H1 (cell line): Measurements from ENCODE around the gene PTPN5. TPM values are rescaled to one million over a fixed set of nuclear protein-coding genes. Genes with fewer than 3 reads are reported as not detected.

Source experiments
- CTCF ChIA-PET: fragments of 300-600 bp; sonication (Branson Sonifier 250); formaldehyde crosslinking; loops from one replicate; lab custom pipeline; 2021; ENCODE audit not compliant: partially characterized antibody; lab: Charles Lee
- POLR2A ChIA-PET: fragments of 300-600 bp; sonication (Branson Sonifier 250); formaldehyde crosslinking; loops from one replicate; lab custom pipeline; 2021; ENCODE audit warnings: inconsistent platforms; ENCODE audit not compliant: partially characterized antibody; lab: Charles Lee
- DNase-seq, 2 experiments: peaks; one replicate each; pipeline versions ENCODE4 v3.0.0 to v3.0.0-alpha.2; 2010 to 2022; ENCODE audit warnings: low spot score in 2 of 2, low read depth in 1 of 2, mixed read lengths in 1 of 2
- FAIRE-seq: peaks from 2 replicates; lab custom pipeline; 2011; peaks lifted over from hg19 to GRCh38; lab: Jason Lieb, UNC
- H2AFZ ChIP-seq: 2 replicates; pipeline ENCODE4 v1.8.1; 2012; ENCODE audit warnings: low read length, inconsistent platforms
- H2AK5ac ChIP-seq: 2 replicates; pipeline ENCODE4 v1.6.1; 2013; ENCODE audit warnings: low read depth, low read length
- H2BK120ac ChIP-seq: replicated peaks from 2 replicates; pipeline ENCODE3; 2013; ENCODE audit warnings: low read depth, low read length, inconsistent platforms
- H2BK12ac ChIP-seq: 2 replicates; pipeline ENCODE4 v1.6.1; 2013; ENCODE audit warnings: low read depth, low read length
- H2BK15ac ChIP-seq: 2 replicates; pipeline ENCODE4 v1.6.1; 2013; ENCODE audit warnings: low read length
- H2BK20ac ChIP-seq: 2 replicates; pipeline ENCODE4 v1.6.1; 2013; ENCODE audit warnings: low read length
- H2BK5ac ChIP-seq: 2 replicates; pipeline ENCODE4 v1.6.1; 2013; ENCODE audit warnings: low read depth, low read length
- H3K14ac ChIP-seq: 2 replicates; pipeline ENCODE4 v1.6.1; 2013; ENCODE audit warnings: inconsistent platforms; ENCODE audit not compliant: insufficient read length
- H3K18ac ChIP-seq: 2 replicates; pipeline ENCODE4 v1.6.1; 2013; ENCODE audit warnings: low read length; ENCODE audit errors: extremely low read depth
- H3K23ac ChIP-seq: 2 replicates; pipeline ENCODE4 v1.6.1; 2013; ENCODE audit warnings: inconsistent platforms; ENCODE audit not compliant: insufficient read length
- H3K23me2 ChIP-seq: 2 replicates; pipeline ENCODE4 v1.6.1; 2013; ENCODE audit warnings: low read depth, low read length
- H3K27ac ChIP-seq: 2 replicates; pipeline ENCODE4 v1.6.1; 2011; ENCODE audit warnings: low read depth, low read length, inconsistent platforms
- H3K27me3 ChIP-seq, 4 experiments: replicated peaks in 1 of 4; 1 replicate in 1 of 4; 2 replicates in 3 of 4; pipeline versions ENCODE4 v1.6.1 to v1.8.1; 2011 to 2013; ENCODE audit warnings: low read length in 3 of 4, mild to moderate bottlenecking in 3 of 4, inconsistent platforms in 2 of 4, mixed read lengths in 2 of 4, moderate library complexity in 1 of 4; ENCODE audit not compliant: control insufficient read depth in 3 of 4, insufficient read depth in 3 of 4; ENCODE audit errors: extremely low read depth in 1 of 4
- H3K36me3 ChIP-seq, 4 experiments: 2 replicates each; pipeline versions ENCODE4 v1.6.1 to v1.8.1; 2011 to 2013; ENCODE audit warnings: mild to moderate bottlenecking in 4 of 4, low read length in 3 of 4, moderate library complexity in 2 of 4, control low read depth in 1 of 4, inconsistent platforms in 1 of 4; ENCODE audit not compliant: insufficient read depth in 4 of 4, control insufficient read depth in 2 of 4
- H3K4ac ChIP-seq: replicated peaks from 2 replicates; pipeline ENCODE3; 2013; ENCODE audit warnings: low read length, low read depth, mixed read lengths, inconsistent platforms; ENCODE audit not compliant: insufficient read length
- H3K4me1 ChIP-seq, 4 experiments: replicated peaks in 1 of 4; 1 replicate in 1 of 4; 2 replicates in 3 of 4; pipeline versions ENCODE4 v1.6.1 to v1.8.1; 2011 to 2013; ENCODE audit warnings: low read length in 3 of 4, inconsistent platforms in 2 of 4, mixed read lengths in 1 of 4; ENCODE audit not compliant: insufficient read depth in 4 of 4, control insufficient read depth in 3 of 4
- H3K4me2 ChIP-seq, 2 experiments: 2 replicates each; pipeline versions ENCODE4 v1.6.1 to v1.8.1; 2011 to 2013; ENCODE audit warnings: low read depth in 2 of 2, low read length in 2 of 2, control low read depth in 1 of 2, inconsistent platforms in 1 of 2, mild to moderate bottlenecking in 1 of 2; ENCODE audit not compliant: insufficient read depth in 1 of 2
- H3K4me3 ChIP-seq, 4 experiments: fragments of 200-600, 300-600 bp in 1 of 4; sonication (generic), shearing (Covaris generic), sonication (Bioruptor Twin) in 1 of 4; 2 replicates each; pipeline versions ENCODE4 v1.5.1 to v1.8.1; 2011 to 2016; ENCODE audit warnings: low read length in 4 of 4, low read depth in 3 of 4, control low read depth in 2 of 4, inconsistent platforms in 2 of 4, mild to moderate bottlenecking in 2 of 4, mixed read lengths in 1 of 4, moderate library complexity in 1 of 4; ENCODE audit not compliant: insufficient read depth in 2 of 4; ENCODE audit errors: extremely low read depth in 1 of 4
- H3K56ac ChIP-seq: replicated peaks from 2 replicates; pipeline ENCODE3; 2013; ENCODE audit warnings: low read depth, mild to moderate bottlenecking, mixed read lengths, low read length, inconsistent platforms; ENCODE audit not compliant: insufficient read length
- H3K79me1 ChIP-seq: 2 replicates; pipeline ENCODE4 v1.6.1; 2013; ENCODE audit warnings: low read depth, low read length, control low read depth
- H3K79me2 ChIP-seq, 2 experiments: 2 replicates each; pipeline versions ENCODE4 v1.6.1 to v1.8.1; 2012 to 2013; ENCODE audit warnings: low read length in 2 of 2, mild to moderate bottlenecking in 2 of 2, inconsistent platforms in 1 of 2; ENCODE audit not compliant: insufficient read depth in 2 of 2, control insufficient read depth in 1 of 2
- H3K9ac ChIP-seq, 4 experiments: replicated peaks in 1 of 4; 1 replicate in 1 of 4; 2 replicates in 3 of 4; pipeline versions ENCODE4 v1.6.1 to v1.8.1; 2011 to 2013; ENCODE audit warnings: low read depth in 3 of 4, low read length in 3 of 4, control low read depth in 2 of 4, mild to moderate bottlenecking in 2 of 4, moderate library complexity in 2 of 4, inconsistent platforms in 1 of 4; ENCODE audit errors: extremely low read depth in 1 of 4
- H3K9me3 ChIP-seq, 2 experiments: 2 replicates each; pipeline versions ENCODE4 v1.6.1 to v1.8.1; 2012 to 2013; ENCODE audit warnings: mild to moderate bottlenecking in 2 of 2, moderate library complexity in 2 of 2, control low read depth in 1 of 2, inconsistent platforms in 1 of 2, low read depth in 1 of 2, low read length in 1 of 2, mixed read lengths in 1 of 2; ENCODE audit not compliant: insufficient read depth in 2 of 2
- H4K20me1 ChIP-seq, 2 experiments: replicated peaks in 1 of 2; 2 replicates each; pipeline versions ENCODE3 to v1.8.1; 2011 to 2013; ENCODE audit warnings: inconsistent platforms in 2 of 2, low read length in 2 of 2, mild to moderate bottlenecking in 1 of 2; ENCODE audit not compliant: insufficient read depth in 2 of 2, control insufficient read depth in 1 of 2
- H4K5ac ChIP-seq: 2 replicates; pipeline ENCODE4 v1.6.1; 2013; ENCODE audit warnings: low read length, low read depth, mixed read lengths, inconsistent platforms; ENCODE audit not compliant: insufficient read length
- H4K8ac ChIP-seq: 2 replicates; pipeline ENCODE4 v1.8.0; 2013; ENCODE audit warnings: mild to moderate bottlenecking, moderate library complexity, low read length, inconsistent platforms; ENCODE audit not compliant: insufficient read depth; ENCODE audit errors: extremely low read depth
- H4K91ac ChIP-seq: replicated peaks from 2 replicates; pipeline ENCODE3; 2013; ENCODE audit warnings: low read length, mixed read lengths, inconsistent platforms; ENCODE audit not compliant: insufficient read length
- ASH2L ChIP-seq: fragments of 200-600, 300-600 bp; sonication (generic); IDR thresholded peaks from one replicate; pipeline ENCODE4 v1.7.1; 2017; ENCODE audit warnings: low read length
- CBX8 ChIP-seq: fragments of 300-800, 300-1000 bp; sonication (generic); IDR thresholded peaks from 2 replicates; pipeline ENCODE4 v1.7.1; 2016; ENCODE audit warnings: low read depth, low read length, borderline replicate concordance
- CHD1 ChIP-seq: IDR thresholded peaks from 2 replicates; pipeline ENCODE4 v1.6.1; 2012; ENCODE audit warnings: low read depth, low read length, improper control_type of control experiment
- HDAC6 ChIP-seq: IDR thresholded peaks from one replicate; pipeline ENCODE4 v1.7.1; 2012; ENCODE audit warnings: low read depth, mild to moderate bottlenecking, inconsistent platforms, low read length, moderate library complexity
- PHF8 ChIP-seq: fragments of 200-600 bp; sonication (generic); conservative IDR thresholded peaks from 2 replicates; pipeline ENCODE4 v1.7.1; 2012; ENCODE audit warnings: low read depth, mild to moderate bottlenecking, inconsistent platforms, low read length, moderate library complexity
- SIRT6 ChIP-seq: IDR thresholded peaks from one replicate; pipeline ENCODE4 v1.7.1; 2012; ENCODE audit warnings: low read length, inconsistent platforms
- SP2 ChIP-seq: IDR thresholded peaks from 2 replicates; pipeline ENCODE4 v1.6.1; 2012; ENCODE audit warnings: mild to moderate bottlenecking, low read length, inconsistent platforms
- WGBS, 2 experiments: shearing (Covaris generic) in 1 of 2; methylation state at CpG; one replicate each; pipeline versions ENCODE4 v1.1.6 to v1.1.7; 2013 to 2015; ENCODE audit warnings: low lambda C conversion rate in 2 of 2, mixed read lengths in 2 of 2, inconsistent platforms in 1 of 2, low coverage in 1 of 2, missing lambda C conversion rate in 1 of 2; ENCODE audit not compliant: insufficient replicate concordance in 2 of 2, insufficient coverage in 1 of 2, insufficient read length in 1 of 2; ENCODE audit errors: extremely low coverage in 1 of 2, missing lambda C conversion rate in 1 of 2; 5-methylcytosine and 5-hydroxymethylcytosine counted together
- polyA plus RNA-seq, 7 experiments: library from polyadenylated mRNA; depleted of rRNA in 3 of 7; stranded (reverse) in 5 of 7; unstranded in 2 of 7; fragments of >200 nt in 5 of 7; fragments of 200-250 nt in 2 of 7; gene quantifications; 1 replicate in 5 of 7; 2 replicates in 1 of 7; 4 replicates in 1 of 7; pipeline versions ENCODE4 v1.2.1 to v1.2.3, GENCODE V29; 2011 to 2013; ENCODE audit warnings: missing spikeins in 2 of 7, mixed read lengths in 2 of 7
- total RNA-seq: library from RNA; stranded (reverse); fragmentation: NEBNext Ultra II Directional; extraction: Animal tissue kit (Norgen Biotek cat#: 25700); gene quantifications from 2 replicates; pipeline ENCODE4 v1.2.1, GENCODE V29; 2021

The PTPN5 gene
- total and polyA plus RNA-seq, 2 of the 8 experiments (the other 6 are each of a cell fraction or from before 2014, with no cell fraction given), result 8.4 to 12.9 TPM

- no peaks in the 10 kb centered on the region for H3K79me1 ChIP-seq
- no peak overlapping the region for H3K14ac ChIP-seq
- no peaks in the 10 kb centered on the region for H3K23me2 ChIP-seq
- no peak overlapping the region for H2BK12ac ChIP-seq
- DNase-seq (no peak), FAIRE-seq (no peak)
- WGBS, 2 experiments, result 57% methylated on average over 5 of the region's 5 CpGs; no CpG with 5 or more reads in 1 of the 2 experiments
- no peak for TF ChIP-seq CBX8
- TF ChIP-seq ASH2L, result no peak
- TF ChIP-seq SIRT6, result no peak
- TF ChIP-seq HDAC6, result no peak
- no peak for TF ChIP-seq SP2
- no peak for TF ChIP-seq PHF8
- no peak for TF ChIP-seq CHD1
- H3K4ac ChIP-seq, result no peak overlapping the region
- H2BK20ac ChIP-seq, result no peak overlapping the region
- H4K8ac ChIP-seq, result no peak overlapping the region
- no peak overlapping the region for H3K56ac ChIP-seq
- ChIA-PET POLR2A (no interaction called here), CTCF (interaction anchor here (2.3 kb wide), 1 partner anchor 10 kb away, joined by 9 read pairs; no protein-coding TSS in a partner anchor)
- no peak overlapping the region for H4K5ac ChIP-seq
- H3K9me3 ChIP-seq, result no peaks in the 10 kb centered on the region
- H3K9ac ChIP-seq, result no peak overlapping the region
- H2AK5ac ChIP-seq, result no peak overlapping the region
- no peaks in the 10 kb centered on the region for H3K36me3 ChIP-seq
- H3K27ac ChIP-seq, result no peak overlapping the region
- H2BK15ac ChIP-seq, result no peak overlapping the region
- H3K79me2 ChIP-seq, result no peaks in the 10 kb centered on the region
- H3K4me2 ChIP-seq, result no peak overlapping the region
- no peak overlapping the region for H2AFZ ChIP-seq
- no peak overlapping the region for H2BK5ac ChIP-seq
- H3K4me1 ChIP-seq, result peaks cover 0 to 7% (median 3%) of the 10 kb centered on the region in 4 experiments; a peak in 4 of 7 replicates
- no peak overlapping the region for H3K4me3 ChIP-seq
- no peaks in the 10 kb centered on the region for H3K27me3 ChIP-seq
- no peak overlapping the region for H3K18ac ChIP-seq
- no peak overlapping the region for H4K91ac ChIP-seq
- H4K20me1 ChIP-seq, result no peaks in the 10 kb centered on the region
- H2BK120ac ChIP-seq, result no peak overlapping the region
- H3K23ac ChIP-seq, result no peak overlapping the region
Measured at GRCh38 chr11:18754308-18754707, 37.3 kb downstream of the PTPN5 start.
